GM18873 (cell line): Measurements from ENCODE around the gene YKT6.

ENCODE experiments used
- ATAC-seq: cut with Tn5 transposase; IDR thresholded peaks from one replicate; pipeline ENCODE4 v1.9.1; 2021; ENCODE audit warnings: mild to moderate bottlenecking, moderate library complexity, moderate number of reproducible peaks; ENCODE audit not compliant: unreplicated experiment, low FRiP score

The YKT6 gene

GRCh38 chr7:44216521-44217222, 15.9 kb downstream of the YKT6 start:
- no peak for ATAC-seq

- ATAC-seq: no peak
Observed at GRCh38 chr7:44217223-44217714, 16.5 kb downstream of the YKT6 start.

DNA sequence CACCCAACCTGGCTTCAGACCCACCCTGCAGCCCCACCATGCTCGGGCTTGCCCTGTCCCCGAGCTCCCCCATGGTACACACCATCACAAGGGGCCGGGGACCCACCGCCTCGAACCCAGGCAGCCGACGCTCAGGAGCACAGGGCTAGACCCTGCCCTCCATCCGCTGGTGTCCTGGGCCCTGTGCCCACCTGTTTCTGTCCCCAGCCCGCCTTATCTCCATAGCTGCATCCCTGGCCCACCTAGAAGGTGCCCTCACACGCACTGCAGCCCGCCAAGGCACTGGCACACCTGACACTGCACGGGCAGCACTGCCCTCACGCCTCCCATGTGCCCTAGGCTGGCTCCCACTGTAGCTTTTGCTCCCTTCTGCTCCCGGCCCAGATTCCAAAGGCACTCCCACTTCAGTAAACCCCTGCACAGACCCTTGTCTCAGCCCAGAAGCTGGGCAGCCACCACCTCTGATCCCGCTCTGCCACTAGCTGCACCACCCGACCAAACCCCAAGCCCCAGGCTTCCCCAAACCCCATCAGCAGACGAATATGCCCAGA, 17.1 kb downstream of the YKT6 start:
- no peak for ATAC-seq

DNA sequence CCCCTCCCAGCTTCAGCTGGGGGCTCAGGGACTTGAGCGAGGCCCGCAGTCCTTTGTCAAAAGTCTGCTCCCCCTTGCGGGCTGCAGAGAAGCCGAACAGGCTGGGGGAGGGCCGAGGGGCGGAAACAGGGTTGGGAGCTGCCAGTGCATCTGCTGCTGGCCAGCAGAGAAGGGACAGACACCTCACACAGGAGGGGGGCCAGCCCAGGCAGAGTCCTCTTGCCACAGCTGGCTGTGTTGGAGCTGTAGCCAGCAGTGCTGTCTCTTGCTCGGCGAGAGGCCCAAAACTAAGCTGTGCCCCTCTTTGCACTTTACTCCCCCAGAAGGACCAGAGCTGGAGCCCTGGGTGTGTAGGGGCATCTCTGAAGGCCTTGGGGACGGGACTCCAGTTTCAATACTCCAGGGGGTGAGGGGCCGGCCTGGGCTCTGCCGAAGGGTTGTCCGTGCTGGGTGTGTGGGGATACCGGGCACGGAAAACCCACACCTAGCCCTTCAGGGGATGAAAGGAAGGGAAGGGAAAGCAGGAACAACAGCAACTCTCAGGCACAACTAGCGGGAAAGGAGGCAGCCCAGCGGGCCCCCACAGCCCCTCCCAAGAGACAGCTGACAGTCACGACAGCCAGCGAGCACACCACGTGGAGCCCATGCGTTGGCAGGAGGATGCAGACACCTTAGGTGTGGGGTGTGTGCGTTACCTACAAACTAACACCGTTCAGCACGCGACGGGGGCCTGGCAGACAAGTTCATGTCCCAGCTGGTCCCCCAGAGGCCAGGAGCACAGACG, 17.8 kb downstream of the YKT6 start:
- no peak for ATAC-seq

DNA sequence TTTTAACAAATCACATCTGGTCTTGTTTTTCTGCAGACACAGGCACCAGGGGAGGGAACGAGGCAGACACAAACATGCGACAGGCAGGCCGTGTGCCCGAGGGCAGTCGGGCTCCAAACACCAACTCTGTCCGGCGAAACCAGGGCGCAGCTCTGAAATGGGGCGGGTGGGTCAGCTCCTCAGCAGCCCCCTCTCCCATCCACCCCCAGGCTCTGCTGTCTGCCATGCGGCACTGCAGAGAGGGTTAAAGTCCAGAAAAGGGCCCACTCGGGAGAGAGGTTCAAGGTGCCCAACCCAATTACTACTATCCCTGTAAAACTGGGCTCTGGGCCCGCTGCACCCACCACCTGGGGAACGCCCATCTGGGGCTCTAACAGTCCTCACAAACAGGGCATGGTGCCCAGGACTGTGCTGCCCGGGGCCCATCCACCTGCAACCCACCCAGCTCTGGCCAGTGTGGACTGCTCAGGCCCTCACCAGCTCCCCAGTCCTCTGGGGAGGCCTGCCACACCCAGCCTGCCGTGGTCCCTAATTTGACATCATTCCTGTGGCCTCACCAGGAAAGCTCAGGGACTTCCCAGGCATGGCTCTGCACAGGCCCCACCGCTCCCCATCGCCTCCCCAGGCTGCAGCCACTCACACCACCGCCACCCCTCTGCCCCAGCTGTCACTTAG, 18.7 kb downstream of the YKT6 start:
- ATAC-seq: no peak

GRCh38 chr7:44220046-44220357, 19.2 kb downstream of the YKT6 start:
- no peak for ATAC-seq

- ATAC-seq: no peak
Observed at GRCh38 chr7:44220358-44221112, 19.8 kb downstream of the YKT6 start.

DNA sequence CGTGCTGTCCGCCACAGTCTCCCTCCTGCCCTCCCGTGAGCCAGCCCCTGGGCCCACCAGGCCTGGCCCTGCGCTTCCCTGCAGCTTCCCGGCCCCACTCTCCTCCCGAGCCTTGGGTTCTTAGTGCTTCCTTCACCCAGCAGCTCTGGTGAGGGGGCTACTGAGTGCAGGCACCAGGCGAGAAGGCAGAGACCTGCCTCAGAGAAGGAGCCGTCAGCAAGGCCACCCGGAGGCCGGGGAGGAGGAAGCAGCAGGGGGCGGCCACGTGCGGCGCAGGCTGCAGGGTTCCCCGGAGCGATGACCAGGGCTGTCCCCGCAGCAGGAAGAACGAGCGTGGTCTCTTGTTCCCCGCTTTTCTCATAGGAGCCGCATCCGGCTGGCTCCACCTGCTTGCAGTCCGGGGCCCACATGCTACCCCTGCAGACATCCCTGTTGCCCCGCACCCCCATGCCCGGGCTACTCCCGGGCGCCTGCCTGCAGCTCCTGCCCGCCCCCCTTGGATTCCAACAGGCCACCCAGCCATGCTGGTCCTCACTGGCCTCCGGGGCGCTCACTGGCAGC, 20.5 kb downstream of the YKT6 start:
- ATAC-seq: no peak

- ATAC-seq: no peak
Observed at GRCh38 chr7:44222074-44222473, 21.3 kb downstream of the YKT6 start.

DNA sequence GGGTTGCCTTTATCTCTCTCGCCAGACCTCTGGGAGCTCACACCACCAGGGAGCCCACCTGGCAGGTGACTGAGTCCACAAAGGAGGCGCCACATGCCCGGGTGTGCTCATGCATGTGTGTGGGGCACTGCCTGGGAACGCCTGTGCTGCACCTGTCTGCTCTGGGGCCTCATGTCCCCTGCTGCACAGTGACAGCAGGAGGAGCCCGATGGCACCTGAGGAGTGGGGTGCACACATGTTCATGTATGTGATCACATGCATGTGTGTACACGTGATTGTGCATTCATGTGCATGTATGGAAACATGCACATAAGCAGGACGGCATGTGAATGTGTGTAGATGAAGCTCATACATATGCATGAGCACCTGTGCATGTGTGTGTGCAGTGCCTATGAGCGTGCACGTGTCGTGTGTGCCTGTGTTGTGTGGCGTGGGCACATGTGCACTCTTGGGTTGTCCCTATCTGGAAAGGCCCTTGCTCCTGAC, 22.0 kb downstream of the YKT6 start:
- no peak for ATAC-seq

DNA sequence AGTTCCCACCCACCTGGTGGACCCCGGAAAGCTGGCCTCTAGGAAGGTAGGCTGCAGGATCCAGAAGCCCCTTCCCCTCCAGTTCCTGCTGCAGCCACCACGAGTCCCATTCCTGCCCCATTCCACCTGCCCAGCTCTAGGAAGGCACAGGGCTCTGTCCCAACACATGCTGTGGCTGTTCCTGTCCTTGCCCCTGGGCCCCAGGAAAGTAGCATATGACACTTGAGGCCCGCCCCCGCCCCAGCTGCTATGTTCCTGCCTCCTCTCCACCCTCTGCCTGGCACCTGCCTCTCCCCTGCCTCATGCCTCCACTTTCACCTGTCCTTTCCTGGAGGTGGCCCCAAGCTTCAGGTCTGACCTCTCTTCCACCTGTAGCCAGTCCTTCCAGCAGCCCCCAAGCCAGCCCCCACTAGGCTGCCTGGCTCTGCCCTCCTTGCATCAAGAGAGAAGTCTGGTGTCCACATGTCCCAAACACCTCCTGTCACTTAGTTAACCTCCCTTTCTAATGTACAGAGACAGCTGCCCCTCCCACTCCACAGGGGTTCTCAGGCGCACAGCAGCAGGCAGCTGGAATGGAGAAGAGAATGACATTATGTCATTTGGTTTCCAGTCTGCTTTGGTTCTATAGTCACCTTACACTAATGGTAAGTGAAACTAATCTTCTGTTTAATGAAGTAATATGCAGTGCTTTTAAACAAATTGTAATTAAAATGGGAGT, 22.7 kb downstream of the YKT6 start:
- no peak for ATAC-seq

DNA sequence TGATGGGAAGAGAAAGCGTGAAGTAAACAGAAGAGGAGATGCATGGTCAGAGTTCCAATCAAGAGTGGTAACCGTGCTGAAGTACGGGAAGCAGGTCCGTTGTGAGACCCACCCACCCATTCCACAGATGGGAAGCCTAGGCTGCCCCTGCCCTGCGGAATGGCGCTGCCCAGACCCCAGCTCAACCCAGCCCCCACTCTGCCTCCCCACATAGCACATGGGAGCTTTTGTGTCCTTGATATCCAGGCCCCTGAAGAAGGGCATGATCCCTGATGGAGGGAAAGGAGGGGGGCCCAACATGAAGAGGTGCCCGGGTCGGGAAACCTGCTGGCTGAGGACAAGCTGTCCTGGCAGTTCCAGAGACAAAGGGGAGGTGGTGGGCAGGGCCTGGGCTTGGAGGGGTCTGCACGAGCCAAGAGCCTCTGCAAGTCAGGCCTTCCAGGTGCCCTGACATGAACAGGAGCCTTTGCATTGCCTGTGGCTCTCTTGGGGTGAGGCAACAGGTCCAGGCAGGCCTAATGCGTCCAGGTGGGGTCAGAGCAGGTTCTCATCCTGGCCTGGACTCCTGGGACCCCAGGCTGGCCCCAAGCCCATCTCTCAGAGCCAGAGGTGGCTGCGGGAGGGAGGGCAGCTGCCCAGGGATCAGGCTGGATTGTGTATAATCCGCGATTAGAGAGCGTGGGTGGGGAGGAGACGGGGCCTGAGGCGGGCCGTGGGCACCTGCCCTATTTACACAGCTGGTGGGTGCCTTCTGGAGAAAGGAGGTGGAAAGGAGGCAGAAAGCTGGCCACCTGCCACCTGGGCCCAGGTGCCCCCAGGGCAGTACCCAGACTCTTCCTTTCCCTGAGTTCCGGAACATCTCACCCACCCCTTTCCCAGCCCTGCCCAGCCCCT, 23.5 kb downstream of the YKT6 start:
- ATAC-seq: no peak

DNA sequence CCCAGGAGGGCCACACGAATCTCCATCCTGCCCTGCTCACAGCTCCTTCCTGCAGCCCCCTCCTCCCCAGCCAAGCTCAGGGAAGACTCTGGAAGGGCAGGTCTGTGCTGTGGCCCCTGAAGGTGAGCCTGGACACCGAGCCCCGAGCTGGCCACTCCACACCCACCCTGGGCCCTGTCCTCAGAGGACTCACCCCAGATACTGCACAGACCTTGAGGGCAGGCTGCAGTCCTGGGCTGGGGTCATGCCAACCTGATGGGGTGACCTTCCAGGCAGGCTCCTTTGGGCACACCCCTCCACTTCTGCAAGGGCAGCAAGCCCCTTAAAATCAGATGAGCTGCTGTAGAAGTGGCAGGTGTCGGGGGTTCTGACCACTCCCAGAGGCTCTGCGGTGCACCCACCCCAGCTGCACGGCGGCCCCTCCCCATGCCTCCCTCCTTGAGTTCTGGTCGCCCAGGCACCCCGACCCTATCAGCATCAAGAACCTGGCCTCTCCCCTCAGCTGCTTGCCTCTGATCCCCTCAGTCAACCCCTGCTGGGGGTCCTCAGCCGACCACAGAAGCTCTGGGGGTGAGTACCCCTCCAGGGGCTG, 24.3 kb downstream of the YKT6 start:
- no peak for ATAC-seq

DNA sequence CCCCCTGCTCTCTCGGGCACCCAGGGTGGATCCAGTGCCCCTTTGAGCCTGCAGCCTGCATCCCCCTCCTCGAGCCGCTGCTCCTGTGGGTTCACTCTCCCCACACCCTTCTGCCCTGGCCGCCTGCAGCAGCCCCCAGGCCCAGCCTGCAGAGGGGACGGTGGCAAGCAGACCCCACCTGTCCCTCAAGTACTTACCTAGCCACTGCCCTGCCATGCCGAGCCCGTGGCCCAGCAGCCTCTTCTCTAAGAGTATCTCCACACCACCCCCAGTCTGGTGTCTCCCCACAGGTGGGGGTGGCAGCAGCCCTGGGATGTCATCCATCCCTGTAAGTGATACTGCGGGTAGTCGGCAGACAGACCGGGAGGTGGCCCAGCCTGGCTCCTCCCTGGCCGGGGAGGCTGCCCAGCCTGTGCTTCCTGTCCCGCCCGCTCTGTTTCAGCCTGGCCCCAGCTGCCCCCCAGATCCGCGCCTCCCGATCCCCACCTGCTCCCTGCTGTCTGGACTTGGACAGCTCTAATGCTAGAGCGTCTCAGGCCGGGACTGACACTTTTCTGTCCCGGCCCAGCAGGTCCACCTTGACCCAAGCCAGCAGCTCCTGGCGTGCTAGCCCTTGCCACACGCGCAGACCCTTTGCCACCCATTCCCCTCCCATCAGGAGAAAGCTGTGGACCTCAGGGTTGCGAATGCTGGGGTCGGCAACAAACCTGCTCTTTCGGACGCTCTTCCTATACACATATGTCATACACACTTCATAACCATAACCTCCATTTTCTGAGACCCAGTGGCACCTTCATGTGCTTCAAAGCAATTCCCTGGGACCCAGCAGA, 25.0 kb downstream of the YKT6 start:
- ATAC-seq: no peak

DNA sequence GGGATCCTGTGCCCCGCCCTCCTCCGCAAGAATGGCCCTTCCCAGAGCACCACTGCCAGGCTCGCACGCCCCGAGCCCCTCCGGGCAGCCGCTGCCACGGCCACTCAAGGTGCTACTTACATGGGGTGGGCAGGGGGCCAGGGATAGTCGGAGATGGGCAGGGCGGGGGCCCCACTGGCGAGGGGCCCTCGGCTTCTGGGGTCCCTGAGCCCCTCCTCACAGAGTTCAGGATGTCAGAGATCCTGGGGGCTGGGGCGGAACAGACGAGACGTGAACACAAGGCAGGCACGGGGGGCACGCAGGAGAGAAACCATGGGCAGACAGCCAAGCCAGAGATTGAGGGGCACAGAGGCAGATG, 25.6 kb downstream of the YKT6 start:
- ATAC-seq: no peak

DNA sequence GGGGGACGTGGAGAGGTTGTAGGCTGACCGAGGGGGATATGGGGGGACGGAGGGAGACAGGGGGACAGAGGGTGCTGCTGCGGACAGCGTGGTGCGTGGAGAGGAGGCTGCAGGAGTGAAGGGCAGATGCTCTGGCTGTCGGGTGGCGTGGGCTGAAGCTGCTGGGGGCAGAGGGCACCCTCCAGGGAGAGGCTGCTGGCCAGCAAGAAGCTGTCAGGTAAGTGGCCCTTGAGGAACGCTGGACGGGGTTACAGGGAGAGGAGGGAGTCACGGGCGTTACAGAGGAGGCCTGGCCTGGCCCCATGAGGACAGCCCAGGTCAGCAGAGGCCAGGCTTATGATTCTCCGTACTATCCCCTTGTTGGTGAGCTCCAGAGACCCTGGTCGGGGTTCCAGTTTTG, 27.1 kb downstream of the YKT6 start:
- no peak for ATAC-seq
